Mesendoderm (in vitro differentiated cells): ENCODE results near the gene ABCC1.

Experiments
- DNase-seq: peaks from one replicate; pipeline ENCODE4 v3.0.0; 2013
- H2AK5ac ChIP-seq: 2 replicates; pipeline ENCODE4 v1.6.1; 2013; ENCODE audit warnings: low read length, inconsistent platforms
- H2BK120ac ChIP-seq: 2 replicates; pipeline ENCODE4 v1.6.1; 2013; ENCODE audit warnings: low read depth, mild to moderate bottlenecking, low read length, moderate library complexity, mixed read lengths
- H2BK15ac ChIP-seq: replicated peaks from 2 replicates; pipeline ENCODE4 v1.6.1; 2013; ENCODE audit warnings: low read depth, mild to moderate bottlenecking, moderate library complexity
- H2BK5ac ChIP-seq: 2 replicates; pipeline ENCODE4 v1.6.1; 2013; ENCODE audit warnings: low read length, inconsistent platforms
- H3K18ac ChIP-seq: 2 replicates; pipeline ENCODE4 v1.6.1; 2013; ENCODE audit warnings: mild to moderate bottlenecking, low read length, mixed read lengths
- H3K23ac ChIP-seq: one replicate; pipeline ENCODE4 v1.6.1; 2013; ENCODE audit warnings: low read length
- H3K27ac ChIP-seq: 2 replicates; pipeline ENCODE4 v1.5.1; 2013; ENCODE audit warnings: low read depth, mild to moderate bottlenecking, inconsistent platforms, low read length, moderate library complexity
- H3K27me3 ChIP-seq: 2 replicates; pipeline ENCODE4 v1.6.1; 2013; ENCODE audit warnings: low read length, control low read depth, mild to moderate bottlenecking, inconsistent platforms; ENCODE audit not compliant: insufficient read depth, poor library complexity
- H3K36me3 ChIP-seq: 2 replicates; pipeline ENCODE4 v1.6.1; 2013; ENCODE audit warnings: low read length, inconsistent platforms; ENCODE audit not compliant: control insufficient read depth, insufficient read depth
- H3K4ac ChIP-seq: one replicate; pipeline ENCODE4 v1.6.1; 2013; ENCODE audit warnings: low read depth, mild to moderate bottlenecking, low read length, moderate library complexity
- H3K4me1 ChIP-seq: 2 replicates; pipeline ENCODE4 v1.6.1; 2013; ENCODE audit warnings: low read depth, low read length, inconsistent platforms; ENCODE audit not compliant: control insufficient read depth
- H3K4me2 ChIP-seq: 2 replicates; pipeline ENCODE4 v1.6.1; 2013; ENCODE audit warnings: low read length
- H3K4me3 ChIP-seq: 2 replicates; pipeline ENCODE4 v1.5.1; 2013; ENCODE audit warnings: mild to moderate bottlenecking, low read length
- H3K56ac ChIP-seq: one replicate; pipeline ENCODE4 v1.6.1; 2013; ENCODE audit warnings: low read length
- H3K79me1 ChIP-seq: 2 replicates; pipeline ENCODE4 v1.6.1; 2013; ENCODE audit warnings: low read length, inconsistent platforms
- H3K79me2 ChIP-seq: 2 replicates; pipeline ENCODE4 v1.6.1; 2013; ENCODE audit warnings: mild to moderate bottlenecking, low read length; ENCODE audit not compliant: control insufficient read depth, insufficient read depth
- H3K9ac ChIP-seq: 2 replicates; pipeline ENCODE4 v1.6.1; 2013; ENCODE audit warnings: low read length, inconsistent platforms
- H4K5ac ChIP-seq: one replicate; pipeline ENCODE4 v1.6.1; 2013; ENCODE audit warnings: low read length
- H4K8ac ChIP-seq: one replicate; pipeline ENCODE4 v1.6.1; 2013; ENCODE audit warnings: low read depth, mild to moderate bottlenecking, control low read depth, low read length, moderate library complexity
- WGBS: extraction: QIAGEN DNeasy Blood & Tissue Kit; methylation state at CpG from one replicate; pipeline ENCODE4 v1.1.7; 2013; ENCODE audit warnings: low lambda C conversion rate, missing lambda C conversion rate; ENCODE audit not compliant: insufficient coverage; ENCODE audit errors: extremely low coverage; 5-methylcytosine and 5-hydroxymethylcytosine counted together

The ABCC1 gene

DNA sequence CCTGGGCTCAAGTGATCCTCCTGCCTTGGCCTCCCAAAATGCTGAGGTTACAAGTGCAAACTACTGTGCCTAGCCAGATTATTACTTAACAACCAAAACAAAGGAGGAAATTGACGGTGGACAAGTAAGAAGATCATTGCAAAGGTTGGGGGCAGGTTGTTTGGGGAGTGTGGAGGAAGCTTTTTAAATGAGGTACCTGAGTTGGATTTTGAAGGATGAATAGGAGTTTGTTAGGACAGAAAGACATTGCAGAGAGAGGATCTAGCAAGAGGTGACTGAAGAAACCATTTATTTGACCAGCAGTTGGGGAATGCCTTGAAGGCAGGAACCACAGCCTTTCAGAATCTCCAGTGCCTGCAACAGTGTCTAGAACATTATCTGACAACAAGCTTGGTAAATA is 51.3 kb downstream of the ABCC1 start:
- no CpG with 5 or more reads among the region's 1 CpG for WGBS
- no peaks in the 10 kb centered on the region for H3K27me3 ChIP-seq
- peaks cover 8% of the 10 kb centered on the region for H3K79me2 ChIP-seq
- H3K23ac ChIP-seq: no peak overlapping the region
- H3K9ac ChIP-seq: no peak overlapping the region
- no peak overlapping the region for H4K5ac ChIP-seq
- H3K4me2 ChIP-seq: no peak overlapping the region
- DNase-seq: no peak
- H2BK15ac ChIP-seq: no peak overlapping the region
- peaks cover 3% of the 10 kb centered on the region for H3K4me1 ChIP-seq
- no peak overlapping the region for H3K18ac ChIP-seq
- H2AK5ac ChIP-seq: no peak overlapping the region
- no peaks in the 10 kb centered on the region for H3K36me3 ChIP-seq
- no peak overlapping the region for H4K8ac ChIP-seq
- H3K56ac ChIP-seq: no peak overlapping the region
- H2BK120ac ChIP-seq: no peak overlapping the region
- no peak overlapping the region for H3K27ac ChIP-seq
- H2BK5ac ChIP-seq: no peak overlapping the region
- H3K4ac ChIP-seq: no peak overlapping the region
- no peak overlapping the region for H3K4me3 ChIP-seq
- peaks cover 9% of the 10 kb centered on the region for H3K79me1 ChIP-seq

DNA sequence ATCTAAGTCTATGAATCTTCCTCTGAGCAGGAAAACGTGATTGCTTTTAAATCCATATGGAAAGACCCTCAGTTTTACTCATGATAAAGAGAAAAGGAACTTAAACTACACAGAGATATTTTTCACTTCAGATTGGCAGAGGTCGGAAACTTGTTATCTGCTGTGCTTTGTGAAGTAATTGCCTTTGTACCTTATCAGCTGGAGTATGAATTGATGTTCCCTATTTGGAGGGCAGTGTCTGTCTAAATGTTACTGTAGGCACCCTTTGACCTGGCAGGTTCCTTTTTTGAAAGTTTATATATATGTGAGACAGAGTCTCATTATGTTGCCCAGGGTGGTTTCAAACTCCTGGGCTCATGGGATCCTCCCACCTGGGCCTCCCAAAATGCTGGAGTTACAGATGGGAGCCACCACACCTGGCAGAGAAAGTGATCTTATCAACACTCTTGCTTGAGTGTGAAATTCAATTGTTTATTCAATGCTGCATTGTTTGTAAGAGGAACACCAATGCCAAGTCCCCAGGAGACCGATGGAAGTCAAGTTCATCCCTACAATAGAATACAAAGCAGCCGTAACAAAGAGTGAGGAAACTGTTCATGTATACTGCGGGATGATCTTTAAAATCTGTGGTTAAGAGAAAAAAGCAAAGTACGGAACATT is 52.3 kb downstream of the ABCC1 start:
- no peak overlapping the region for H3K27ac ChIP-seq
- peaks cover 3% of the 10 kb centered on the region for H3K4me1 ChIP-seq
- no peak overlapping the region for H2BK15ac ChIP-seq
- no peak overlapping the region for H3K4me3 ChIP-seq
- peak; percentile 57 for DNase-seq
- no peak overlapping the region for H3K23ac ChIP-seq
- H4K5ac ChIP-seq: no peak overlapping the region
- H2BK120ac ChIP-seq: no peak overlapping the region
- H3K4ac ChIP-seq: no peak overlapping the region
- no peak overlapping the region for H4K8ac ChIP-seq
- H3K79me1 ChIP-seq: peaks cover 6% of the 10 kb centered on the region
- no peaks in the 10 kb centered on the region for H3K36me3 ChIP-seq
- no CpG with 5 or more reads among the region's 6 CpGs for WGBS
- H3K56ac ChIP-seq: no peak overlapping the region
- H3K27me3 ChIP-seq: no peaks in the 10 kb centered on the region
- H3K18ac ChIP-seq: no peak overlapping the region
- no peak overlapping the region for H2BK5ac ChIP-seq
- peaks cover 6% of the 10 kb centered on the region for H3K79me2 ChIP-seq
- no peak overlapping the region for H2AK5ac ChIP-seq
- no peak overlapping the region for H3K9ac ChIP-seq
- H3K4me2 ChIP-seq: no peak overlapping the region

DNA sequence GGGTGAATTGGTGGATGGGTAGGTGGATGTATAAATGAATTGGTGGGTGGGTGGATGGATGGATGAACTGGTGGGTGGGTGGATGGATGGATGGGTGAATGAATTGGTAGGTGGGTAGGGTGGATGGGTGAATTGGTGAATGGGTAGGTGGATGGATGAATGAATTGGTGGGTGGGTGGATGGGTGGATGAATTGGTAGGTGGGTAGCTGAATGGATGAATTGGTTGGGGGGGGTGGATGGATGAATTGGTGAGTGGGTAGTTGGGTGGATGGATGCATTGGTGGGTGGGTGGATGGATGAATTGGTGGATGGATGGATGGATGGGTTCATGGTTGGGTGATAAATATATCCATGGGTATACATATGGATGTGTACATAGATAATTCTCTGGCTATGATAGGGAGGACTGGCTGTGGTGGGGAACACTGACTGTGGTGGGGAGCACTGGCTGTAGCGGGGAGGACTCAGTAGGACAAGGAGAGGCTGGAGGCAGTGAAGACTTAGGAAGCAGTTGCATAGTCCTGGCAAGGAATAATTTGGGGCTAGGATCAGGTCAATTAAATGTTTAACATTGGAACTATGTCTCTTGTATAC is 54.4 kb downstream of the ABCC1 start:
- H3K9ac ChIP-seq: no peak overlapping the region
- H4K5ac ChIP-seq: no peak overlapping the region
- no CpG with 5 or more reads among the region's 1 CpG for WGBS
- H3K18ac ChIP-seq: no peak overlapping the region
- H3K4me3 ChIP-seq: no peak overlapping the region
- no peak overlapping the region for H3K23ac ChIP-seq
- peaks cover 6% of the 10 kb centered on the region for H3K79me2 ChIP-seq
- no peaks in the 10 kb centered on the region for H3K27me3 ChIP-seq
- H3K4me2 ChIP-seq: no peak overlapping the region
- DNase-seq: no peak
- H2BK120ac ChIP-seq: no peak overlapping the region
- no peak overlapping the region for H3K4ac ChIP-seq
- no peak overlapping the region for H2AK5ac ChIP-seq
- H2BK15ac ChIP-seq: no peak overlapping the region
- H3K56ac ChIP-seq: no peak overlapping the region
- H4K8ac ChIP-seq: no peak overlapping the region
- no peak overlapping the region for H3K27ac ChIP-seq
- peaks cover 3% of the 10 kb centered on the region for H3K4me1 ChIP-seq
- no peak overlapping the region for H2BK5ac ChIP-seq
- no peaks in the 10 kb centered on the region for H3K36me3 ChIP-seq
- H3K79me1 ChIP-seq: peaks cover 7% of the 10 kb centered on the region

DNA sequence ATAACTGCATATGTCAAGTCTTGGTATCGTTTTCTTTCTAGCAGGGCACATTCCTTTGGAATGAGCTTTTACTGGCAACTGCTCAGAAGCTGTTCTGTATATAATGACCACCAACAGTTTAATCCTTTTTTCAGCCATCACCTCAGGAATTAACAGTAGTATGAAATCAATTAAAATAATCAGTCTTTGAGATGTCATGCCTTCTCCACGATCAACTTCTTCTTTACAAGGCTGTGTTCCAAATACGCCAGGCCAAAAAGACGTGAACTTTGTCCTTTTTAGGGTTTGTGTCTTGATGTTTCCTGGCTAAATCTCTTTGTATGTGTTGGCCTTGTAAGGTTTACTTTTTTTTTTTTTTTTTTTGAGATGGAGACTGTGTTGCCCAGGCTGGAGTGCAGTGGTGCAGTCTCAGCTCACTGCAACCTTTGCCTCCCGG is 54.9 kb downstream of the ABCC1 start:
- Histone ChIP-seq H3K56ac (no peak overlapping the region), H3K27ac (no peak overlapping the region), H3K4ac (no peak overlapping the region), H2BK120ac (no peak overlapping the region), H3K27me3 (no peaks in the 10 kb centered on the region), H3K23ac (no peak overlapping the region), H3K79me1 (peaks cover 7% of the 10 kb centered on the region), H2AK5ac (no peak overlapping the region), H4K5ac (no peak overlapping the region), H2BK15ac (no peak overlapping the region), H3K79me2 (peaks cover 6% of the 10 kb centered on the region), H3K4me2 (no peak overlapping the region), H3K4me1 (peaks cover 3% of the 10 kb centered on the region), H3K18ac (no peak overlapping the region), H2BK5ac (no peak overlapping the region), H3K36me3 (no peaks in the 10 kb centered on the region), H4K8ac (no peak overlapping the region), H3K4me3 (no peak overlapping the region), H3K9ac (no peak overlapping the region)
- no peak for DNase-seq
- WGBS: no CpG with 5 or more reads among the region's 5 CpGs

DNA sequence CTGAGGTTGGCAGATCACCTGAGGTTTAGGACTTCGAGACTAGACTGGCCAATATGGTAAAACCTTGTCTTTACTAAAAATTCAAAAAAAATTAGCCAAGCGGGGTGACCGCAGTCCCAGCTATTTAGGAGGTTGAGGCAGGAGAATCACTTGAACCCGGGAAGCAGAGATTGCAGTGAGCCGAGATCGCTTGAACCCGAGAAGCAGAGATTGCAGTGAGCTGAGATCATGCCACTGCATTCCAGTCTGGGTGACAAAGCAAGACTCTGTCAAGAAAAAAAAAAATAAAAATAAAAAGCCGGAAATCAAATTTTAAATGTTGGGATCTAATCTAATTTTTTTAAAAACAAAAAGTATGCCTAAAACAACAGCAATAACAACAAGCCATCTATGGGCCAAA is 56.3 kb downstream of the ABCC1 start:
- no peak overlapping the region for H3K56ac ChIP-seq

DNA sequence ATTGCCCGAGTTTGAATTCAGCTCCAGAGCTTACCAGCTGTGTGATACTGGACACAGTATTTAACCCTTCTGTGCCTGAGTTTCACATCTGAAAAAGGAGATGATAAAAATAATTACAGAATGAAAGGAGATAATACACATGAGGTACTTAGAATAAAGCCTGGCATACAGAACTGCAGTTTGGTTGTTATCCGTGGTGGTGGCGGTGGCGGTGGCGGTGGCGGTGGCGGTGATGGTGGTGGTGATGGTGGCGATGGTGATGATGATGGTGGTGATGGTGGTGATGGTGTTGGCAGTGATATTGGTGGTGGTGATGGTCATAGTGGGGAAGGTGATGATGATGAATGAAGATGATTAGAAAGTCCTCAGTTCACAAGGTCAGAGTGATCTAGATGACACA is 57.2 kb downstream of the ABCC1 start:
- no peak overlapping the region for H2BK15ac ChIP-seq
- H3K27me3 ChIP-seq: no peaks in the 10 kb centered on the region
- no peak overlapping the region for H4K8ac ChIP-seq
- H3K79me2 ChIP-seq: peaks cover 3% of the 10 kb centered on the region
- no peak overlapping the region for H2BK120ac ChIP-seq
- H3K9ac ChIP-seq: no peak overlapping the region
- no peak overlapping the region for H3K23ac ChIP-seq
- H3K79me1 ChIP-seq: peaks cover 4% of the 10 kb centered on the region
- peaks cover under 1% of the 10 kb centered on the region for H3K4me1 ChIP-seq
- WGBS: no CpG with 5 or more reads among the region's 8 CpGs
- H3K4ac ChIP-seq: no peak overlapping the region
- H3K36me3 ChIP-seq: no peaks in the 10 kb centered on the region
- H3K27ac ChIP-seq: no peak overlapping the region
- no peak overlapping the region for H4K5ac ChIP-seq
- no peak overlapping the region for H3K18ac ChIP-seq
- H3K4me2 ChIP-seq: no peak overlapping the region
- H2AK5ac ChIP-seq: no peak overlapping the region
- no peak for DNase-seq
- H3K56ac ChIP-seq: no peak overlapping the region
- no peak overlapping the region for H3K4me3 ChIP-seq
- no peak overlapping the region for H2BK5ac ChIP-seq

More for the DNA sequence above, 56.3 kb downstream of the ABCC1 start:
- H4K8ac ChIP-seq: no peak overlapping the region
- no CpG with 5 or more reads among the region's 8 CpGs for WGBS
- H3K18ac ChIP-seq: no peak overlapping the region
- no peak overlapping the region for H3K27ac ChIP-seq
- no peak overlapping the region for H3K4ac ChIP-seq
- H3K79me2 ChIP-seq: peaks cover 6% of the 10 kb centered on the region
- H3K36me3 ChIP-seq: no peaks in the 10 kb centered on the region
- H3K79me1 ChIP-seq: peaks cover 5% of the 10 kb centered on the region
- no peak overlapping the region for H2BK5ac ChIP-seq
- no peak overlapping the region for H4K5ac ChIP-seq
- H2AK5ac ChIP-seq: no peak overlapping the region
- no peaks in the 10 kb centered on the region for H3K27me3 ChIP-seq
- no peak overlapping the region for H2BK15ac ChIP-seq
- peaks cover 3% of the 10 kb centered on the region for H3K4me1 ChIP-seq
- H3K4me2 ChIP-seq: no peak overlapping the region
- H3K23ac ChIP-seq: no peak overlapping the region
- no peak overlapping the region for H3K9ac ChIP-seq
- no peak overlapping the region for H2BK120ac ChIP-seq
- no peak overlapping the region for H3K4me3 ChIP-seq
- DNase-seq: no peak
